K562 (cell line): Measurements from ENCODE around the gene SOCS7. TPM values are rescaled to one million over a fixed set of nuclear protein-coding genes. Genes with fewer than 3 reads are reported as not detected.

Source experiments
- ATAC-seq: fragments of 200-7000 bp; cut with Tn5 transposase; 3 replicates; pipeline ENCODE4 v1.9.1; 2020; ENCODE audit warnings: moderate library complexity
- BruUV-seq: library from RNA; stranded (reverse); fragments of 400-500 nt; replicated peaks from 2 replicates; lab custom pipeline; 2021; lab: Mats Ljungman, UMichigan
- CTCF ChIA-PET: fragments of 300-600 bp; formaldehyde crosslinking; extraction: SDS; loops from one replicate; lab custom pipeline; 2021; ENCODE audit warnings: low intra/inter-chr PET ratio; lab: Yijun Ruan, JAX
- POLR2A ChIA-PET: fragments of 300-600, 350-650 bp; sonication (Branson Sonifier 250); formaldehyde crosslinking; extraction: SDS; loops from one replicate; lab custom pipeline; 2021; ENCODE audit warnings: antibody characterized with exemption, inconsistent platforms; lab: Yijun Ruan, JAX
- DNase-seq, 4 experiments: peaks; one replicate each; pipeline versions ENCODE4 v3.0.0 to v3.0.0-alpha.2; 2011 to 2018; ENCODE audit warnings: low spot score in 3 of 4, mixed read lengths in 3 of 4; ENCODE audit errors: extremely low read depth in 1 of 4
- FAIRE-seq: peaks from 2 replicates; lab custom pipeline; 2011; peaks lifted over from hg19 to GRCh38; lab: Jason Lieb, UNC
- H2AFZ ChIP-seq: 2 replicates; pipeline ENCODE4 v1.6.0; 2011; ENCODE audit warnings: low read depth, low read length, control low read depth, inconsistent platforms
- H3K27ac ChIP-seq: fragments of 200-600 bp; 3 replicates; pipeline ENCODE4 v1.8.0; 2011; ENCODE audit warnings: low read depth, mild to moderate bottlenecking, control low read depth, inconsistent platforms, low read length, moderate library complexity, mixed read lengths; ENCODE audit errors: extremely low read depth
- H3K27me3 ChIP-seq, 2 experiments: fragments of 300-600 bp in 1 of 2; 2 replicates in 1 of 2; 3 replicates in 1 of 2; pipeline versions ENCODE4 v1.6.0 to v1.8.0; 2011; ENCODE audit warnings: inconsistent platforms in 2 of 2, low read length in 2 of 2, mild to moderate bottlenecking in 1 of 2, mixed read lengths in 1 of 2, moderate library complexity in 1 of 2; ENCODE audit not compliant: control insufficient read depth in 2 of 2, insufficient read depth in 2 of 2
- H3K36me3 ChIP-seq: fragments of 300-600 bp; 3 replicates; pipeline ENCODE4 v1.8.0; 2011; ENCODE audit warnings: mild to moderate bottlenecking, low read length, inconsistent platforms; ENCODE audit not compliant: control insufficient read depth, insufficient read depth
- H3K4me1 ChIP-seq, 2 experiments: fragments of 200-600 bp in 1 of 2; replicated peaks in 1 of 2; 2 replicates in 1 of 2; 3 replicates in 1 of 2; pipeline versions ENCODE4 v1.5.1 to v1.8.0; 2011; ENCODE audit warnings: inconsistent platforms in 2 of 2, low read length in 2 of 2, mild to moderate bottlenecking in 1 of 2, mixed read lengths in 1 of 2, moderate library complexity in 1 of 2; ENCODE audit not compliant: control insufficient read depth in 2 of 2, insufficient read depth in 2 of 2
- H3K4me2 ChIP-seq: 2 replicates; pipeline ENCODE4 v1.6.1; 2011; ENCODE audit warnings: low read length, control low read depth, inconsistent platforms, mixed read lengths; ENCODE audit not compliant: insufficient read depth
- H3K4me3 ChIP-seq: fragments of 200-600 bp; sonication (generic), shearing (Covaris generic); 2 replicates; pipeline ENCODE4 v1.5.1; 2016; ENCODE audit warnings: control low read depth, inconsistent platforms
- H3K79me2 ChIP-seq: fragments of 200-600 bp; 3 replicates; pipeline ENCODE4 v1.8.0; 2011; ENCODE audit warnings: low read length, inconsistent platforms; ENCODE audit not compliant: control insufficient read depth, insufficient read depth
- H3K9ac ChIP-seq, 2 experiments: 2 replicates each; pipeline versions ENCODE4 v1.6.0 to v1.6.1; 2011; ENCODE audit warnings: low read depth in 2 of 2, low read length in 2 of 2, control low read depth in 1 of 2, inconsistent platforms in 1 of 2, mild to moderate bottlenecking in 1 of 2, mixed read lengths in 1 of 2; ENCODE audit not compliant: insufficient read depth in 1 of 2
- H3K9me1 ChIP-seq: one replicate; pipeline ENCODE4 v1.6.0; 2011; ENCODE audit warnings: inconsistent platforms, mild to moderate bottlenecking, low read length, moderate library complexity; ENCODE audit not compliant: control insufficient read depth, insufficient read depth
- H3K9me3 ChIP-seq: replicated peaks from 2 replicates; pipeline ENCODE4 v1.5.1; 2011; ENCODE audit warnings: low read depth, low read length, inconsistent platforms; ENCODE audit not compliant: control insufficient read depth, insufficient read depth
- H4K20me1 ChIP-seq: replicated peaks from 2 replicates; pipeline ENCODE4 v1.6.1; 2011; ENCODE audit warnings: low read length, inconsistent platforms, mixed read lengths; ENCODE audit not compliant: control insufficient read depth, insufficient read depth
- BDP1 ChIP-seq: IDR thresholded peaks from 3 replicates; pipeline ENCODE4 v1.6.1; 2011; ENCODE audit not compliant: insufficient read length, insufficient read depth
- ELF2 ChIP-seq: fragments of 250-450 bp; sonication (Bioruptor Pico); IDR thresholded peaks from 2 replicates; pipeline ENCODE4 v1.5.0; 2021; ENCODE audit warnings: mild to moderate bottlenecking
- HBP1 ChIP-seq: fragments of 450-650 bp; formaldehyde crosslinking; IDR thresholded peaks from 2 replicates; pipeline ENCODE4 v1.4.0; 2022; ENCODE audit warnings: missing genetic modification characterization
- HNRNPL ChIP-seq: fragments of 200-400 bp; formaldehyde crosslinking; IDR thresholded peaks from 2 replicates; pipeline ENCODE4 v1.6.1; 2017; ENCODE audit warnings: low read depth, mild to moderate bottlenecking, low read length
- HSF4 ChIP-seq: fragments of 250-450 bp; sonication (Bioruptor Pico); IDR thresholded peaks from 2 replicates; pipeline ENCODE4 v2.1.2; 2022; ENCODE audit warnings: mild to moderate bottlenecking, moderate library complexity, borderline replicate concordance
- USF2 ChIP-seq: sonication (generic); formaldehyde crosslinking; IDR thresholded peaks from 2 replicates; pipeline ENCODE4 v1.5.0; 2020; ENCODE audit warnings: missing genetic modification reagents
- WGBS: fragments of 100-300 bp; shearing (Covaris generic); methylation state at CpG from one replicate; pipeline ENCODE4 v1.1.6; 2016; ENCODE audit warnings: low coverage, mixed read lengths; ENCODE audit not compliant: insufficient coverage; ENCODE audit errors: missing lambda C conversion rate; 5-methylcytosine and 5-hydroxymethylcytosine counted together
- in situ Hi-C: fragments of 300-500 bp; cut with MboI; formaldehyde crosslinking; loops from 4 replicates; pipeline ENCODE4 v1.15.0; 2018; ENCODE audit warnings: inconsistent platforms, mixed read lengths
- intact Hi-C: fragments of 100-400 bp; cut with micrococcal nuclease; formaldehyde crosslinking; loops from 2 replicates; pipeline ENCODE4 v1.14.2; 2022
- polyA plus RNA-seq, 8 experiments: library from polyadenylated mRNA; depleted of rRNA in 4 of 8; stranded (reverse) in 5 of 8; unstranded in 3 of 8; fragments of >200 nt; fragmentation: Nextera tagmentation in 2 of 8; fragmentation: Illumina TruSeq in 1 of 8; extraction: Ambion mirVana in 2 of 8; extraction: Trizol in 1 of 8; gene quantifications; 2 replicates each; pipeline versions ENCODE4 v1.2.1 to v1.2.3, GENCODE V29; 2011 to 2014; ENCODE audit warnings: inconsistent platforms in 1 of 8, missing spikeins in 1 of 8
- total RNA-seq, 7 experiments: library from RNA; depleted of rRNA in 6 of 7; stranded (reverse); fragments of >200 nt in 6 of 7; fragmentation: Illumina TruSeq in 2 of 7; extraction: Trizol in 2 of 7; gene quantifications; 2 replicates each; pipeline versions ENCODE4 v1.2.1 to v1.2.3, GENCODE V29; 2011 to 2021; ENCODE audit warnings: low replicate concordance in 1 of 7
- TF ChIP-seq, protein P1 (sequence below), 2 experiments: IDR thresholded peaks in 1 of 2; conservative IDR thresholded peaks in 1 of 2; 2 replicates each; pipeline ENCODE4 v1.6.1; 2016; ENCODE audit warnings: low read depth in 2 of 2, mild to moderate bottlenecking in 1 of 2, missing compliant biosample characterization in 1 of 2, missing genetic modification characterization in 1 of 2, moderate library complexity in 1 of 2
- TF ChIP-seq, protein P2 (sequence below): fragments of 150-350 bp; conservative IDR thresholded peaks from 2 replicates; pipeline ENCODE4 v1.6.1; 2014; ENCODE audit warnings: low read length

SOCS7 gene
- total and polyA plus RNA-seq, 9 of the 15 experiments (the other 6 are each of a cell fraction or from before 2014, with no cell fraction given) = 0.94 to 14.5 (median 8.2) TPM

GRCh38 chr17:38403491-38403890, 51.8 kb downstream of the SOCS7 start (continued):
- TF ChIP-seq, protein P1, sequence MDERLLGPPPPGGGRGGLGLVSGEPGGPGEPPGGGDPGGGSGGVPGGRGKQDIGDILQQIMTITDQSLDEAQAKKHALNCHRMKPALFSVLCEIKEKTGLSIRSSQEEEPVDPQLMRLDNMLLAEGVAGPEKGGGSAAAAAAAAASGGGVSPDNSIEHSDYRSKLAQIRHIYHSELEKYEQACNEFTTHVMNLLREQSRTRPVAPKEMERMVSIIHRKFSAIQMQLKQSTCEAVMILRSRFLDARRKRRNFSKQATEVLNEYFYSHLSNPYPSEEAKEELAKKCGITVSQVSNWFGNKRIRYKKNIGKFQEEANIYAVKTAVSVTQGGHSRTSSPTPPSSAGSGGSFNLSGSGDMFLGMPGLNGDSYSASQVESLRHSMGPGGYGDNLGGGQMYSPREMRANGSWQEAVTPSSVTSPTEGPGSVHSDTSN (CRISPR knock-in tag; IDR thresholded peaks at IDR 0.05; ENCODE audit: low read depth) = no peak
- TF ChIP-seq, protein P1 (tag; conservative IDR thresholded peaks at IDR 0.05; ENCODE audit: low read depth) = peak; percentile 26; the same call in 1 of the 2 replicates

DNA sequence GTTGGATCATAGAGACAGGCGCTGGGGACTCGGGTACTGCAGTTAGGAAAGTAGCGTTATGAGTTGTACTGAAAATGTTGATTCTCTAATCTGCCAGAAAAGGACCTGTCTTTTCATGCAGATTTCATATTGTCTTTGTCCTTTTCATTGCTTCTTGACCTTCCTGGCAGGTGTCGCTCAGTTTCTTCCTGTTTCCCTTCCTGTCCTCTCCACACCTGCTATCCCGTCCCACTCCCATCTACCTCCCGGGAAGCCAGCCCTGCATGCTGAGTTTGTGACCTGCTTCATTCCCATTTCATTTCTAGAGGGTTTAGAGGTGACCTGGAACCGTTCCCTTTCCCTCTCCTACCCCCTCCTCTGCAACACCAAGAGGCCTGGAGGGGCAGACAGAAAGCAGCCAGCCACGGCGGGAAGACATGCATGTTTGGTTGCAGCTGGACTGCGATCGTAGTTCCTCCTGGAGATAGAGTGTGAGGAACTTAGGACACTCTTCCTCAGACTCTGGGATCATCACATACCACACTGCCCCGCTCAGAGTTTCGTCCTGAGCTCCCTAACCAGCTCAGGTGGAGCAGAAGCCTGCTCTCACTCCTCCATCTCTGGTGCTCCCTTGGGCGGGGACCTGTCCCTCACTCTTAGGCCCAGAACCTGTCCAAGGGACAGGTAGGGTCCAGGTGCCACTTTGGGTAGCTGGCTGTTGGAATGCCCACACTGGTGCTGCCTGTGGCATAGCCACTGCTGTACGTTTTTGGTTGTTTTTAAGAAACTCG, 52.7 kb downstream of the SOCS7 start:
- H3K79me2 ChIP-seq = no peaks in the 10 kb centered on the region
- H3K9me3 ChIP-seq = no peaks in the 10 kb centered on the region
- no TSS peak for BruUV-seq
- intact Hi-C loops (no loop called here), in situ Hi-C loops (no loop called here)
- ChIA-PET POLR2A (interaction anchor here (0.7 to 0.9 kb wide), 7 partner anchors 10 to 875 kb away, joined by 3 to 5 read pairs (median 3); no protein-coding TSS in a partner anchor), CTCF (no interaction called here)
- H3K4me1 ChIP-seq = no peaks in the 10 kb centered on the region; a peak in 2 of 5 replicates
- 0 out of 2 replicates have a peak, but pooled peaks cover 3% of the 10 kb centered on the region for H4K20me1 ChIP-seq
- H3K27ac ChIP-seq = no peak overlapping the region
- H3K9me1 ChIP-seq = peaks cover 5% of the 10 kb centered on the region
- ATAC-seq (no peak), FAIRE-seq (no peak), DNase-seq (no peak)
- no peak overlapping the region for H3K4me2 ChIP-seq
- WGBS = 67% methylated on average over 13 of the region's 16 CpGs
- peaks cover 20% of the 10 kb centered on the region; the same call in 2 of the 3 replicates for H3K36me3 ChIP-seq
- peaks cover 3 to 5% of the 10 kb centered on the region in 2 experiments; a peak in 1 of 5 replicates for H3K27me3 ChIP-seq
- H3K9ac ChIP-seq = peak overlapping the region in 1 of 2 experiments; percentile 37; a peak in 1 of 4 replicates
- H3K4me3 ChIP-seq = no peak overlapping the region
- TF ChIP-seq HBP1 (CRISPR knock-in tag) (no peak), BDP1 (no peak), HNRNPL (no peak), HSF4 (CRISPR knock-in tag) (no peak), ELF2 (no peak), USF2 (CRISPR knock-in tag) (no peak)
- TF ChIP-seq, protein P2, sequence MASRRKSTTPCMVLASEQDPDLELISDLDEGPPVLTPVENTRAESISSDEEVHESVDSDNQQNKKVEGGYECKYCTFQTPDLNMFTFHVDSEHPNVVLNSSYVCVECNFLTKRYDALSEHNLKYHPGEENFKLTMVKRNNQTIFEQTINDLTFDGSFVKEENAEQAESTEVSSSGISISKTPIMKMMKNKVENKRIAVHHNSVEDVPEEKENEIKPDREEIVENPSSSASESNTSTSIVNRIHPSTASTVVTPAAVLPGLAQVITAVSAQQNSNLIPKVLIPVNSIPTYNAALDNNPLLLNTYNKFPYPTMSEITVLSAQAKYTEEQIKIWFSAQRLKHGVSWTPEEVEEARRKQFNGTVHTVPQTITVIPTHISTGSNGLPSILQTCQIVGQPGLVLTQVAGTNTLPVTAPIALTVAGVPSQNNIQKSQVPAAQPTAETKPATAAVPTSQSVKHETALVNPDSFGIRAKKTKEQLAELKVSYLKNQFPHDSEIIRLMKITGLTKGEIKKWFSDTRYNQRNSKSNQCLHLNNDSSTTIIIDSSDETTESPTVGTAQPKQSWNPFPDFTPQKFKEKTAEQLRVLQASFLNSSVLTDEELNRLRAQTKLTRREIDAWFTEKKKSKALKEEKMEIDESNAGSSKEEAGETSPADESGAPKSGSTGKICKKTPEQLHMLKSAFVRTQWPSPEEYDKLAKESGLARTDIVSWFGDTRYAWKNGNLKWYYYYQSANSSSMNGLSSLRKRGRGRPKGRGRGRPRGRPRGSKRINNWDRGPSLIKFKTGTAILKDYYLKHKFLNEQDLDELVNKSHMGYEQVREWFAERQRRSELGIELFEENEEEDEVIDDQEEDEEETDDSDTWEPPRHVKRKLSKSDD = no peak
- H2AFZ ChIP-seq = no peak overlapping the region
